ENCODE data around the gene RAB40C.
A peak's percentile ranks its signal among the peaks of the same experiment; 100 is the strongest.

Gene RAB40C

DNA sequence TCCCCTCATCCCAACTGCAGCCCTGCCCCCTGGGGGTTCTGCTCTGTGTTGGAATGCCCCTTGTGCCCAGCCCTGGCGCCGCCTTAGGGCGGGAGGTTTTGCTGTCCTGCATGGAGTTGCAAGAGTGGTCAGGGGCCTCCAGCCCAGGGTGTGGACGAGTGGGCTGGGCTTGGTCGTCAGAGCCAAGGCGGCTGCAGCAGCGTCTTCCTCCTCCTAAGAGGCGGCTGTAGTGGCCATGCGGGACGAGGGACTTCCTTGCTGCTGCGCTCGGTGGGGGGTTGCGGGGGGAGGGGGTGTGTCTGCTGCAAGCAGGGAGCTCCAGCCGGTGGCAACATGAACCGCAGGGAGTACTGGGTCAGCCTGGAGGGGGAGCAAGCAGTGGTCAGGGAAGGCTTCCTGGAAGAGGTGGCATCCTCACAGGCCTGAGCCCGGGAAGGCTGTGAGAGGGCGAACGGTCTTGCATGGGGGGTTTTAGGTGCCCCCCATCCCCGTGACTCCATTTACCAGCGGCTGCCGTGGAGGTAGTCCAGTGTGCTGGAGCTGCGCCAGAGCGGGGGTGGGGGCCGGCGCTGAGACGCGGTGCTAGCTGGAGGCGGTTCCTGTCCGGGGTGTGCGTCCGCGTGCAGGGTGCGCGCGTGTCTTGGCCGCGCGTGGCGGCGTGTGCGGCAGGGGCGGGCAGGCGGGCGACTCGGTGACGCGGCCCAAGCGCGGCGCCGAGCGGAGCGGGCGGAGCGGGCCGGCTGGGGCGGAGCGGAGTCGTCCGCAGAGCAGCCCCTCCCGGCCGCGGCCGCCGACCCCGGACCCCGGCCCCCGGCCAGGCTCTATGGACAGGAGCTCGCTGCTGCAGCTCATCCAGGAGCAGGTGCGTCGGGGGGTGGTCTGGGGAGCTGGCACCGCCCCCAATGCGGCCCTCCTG is 85.4 kb downstream of the RAB40C start, which contains the start of gene RHBDL1:
TSS of gene RHBDL1 (plus strand) at position 704 of the 916 bp plus-strand sequence. CDS start at position 824, 120 bp downstream.
- H3K4me3 ChIP-seq (ENCODE audit: low read length): peak within 1 kb of the TSS; percentile 32
- no peak within 1 kb of the TSS for H3K27ac ChIP-seq (ENCODE audit: low read length)
- no peaks in the 10 kb centered on the region for H3K27me3 ChIP-seq (ENCODE audit: control insufficient read depth, insufficient read depth, low read length)
- H3K4me1 ChIP-seq (ENCODE audit: control insufficient read depth, low read depth, low read length): peaks cover 3% of the 10 kb centered on the region
- no peaks in the 10 kb centered on the region for H3K9me3 ChIP-seq (ENCODE audit: control insufficient read depth, low read depth, low read length)
- H3K36me3 ChIP-seq (ENCODE audit: control insufficient read depth, low read depth, low read length): peaks cover 36% of the 10 kb centered on the region
- H3K9ac ChIP-seq (ENCODE audit: low read length): no peak within 1 kb of the TSS

DNA sequence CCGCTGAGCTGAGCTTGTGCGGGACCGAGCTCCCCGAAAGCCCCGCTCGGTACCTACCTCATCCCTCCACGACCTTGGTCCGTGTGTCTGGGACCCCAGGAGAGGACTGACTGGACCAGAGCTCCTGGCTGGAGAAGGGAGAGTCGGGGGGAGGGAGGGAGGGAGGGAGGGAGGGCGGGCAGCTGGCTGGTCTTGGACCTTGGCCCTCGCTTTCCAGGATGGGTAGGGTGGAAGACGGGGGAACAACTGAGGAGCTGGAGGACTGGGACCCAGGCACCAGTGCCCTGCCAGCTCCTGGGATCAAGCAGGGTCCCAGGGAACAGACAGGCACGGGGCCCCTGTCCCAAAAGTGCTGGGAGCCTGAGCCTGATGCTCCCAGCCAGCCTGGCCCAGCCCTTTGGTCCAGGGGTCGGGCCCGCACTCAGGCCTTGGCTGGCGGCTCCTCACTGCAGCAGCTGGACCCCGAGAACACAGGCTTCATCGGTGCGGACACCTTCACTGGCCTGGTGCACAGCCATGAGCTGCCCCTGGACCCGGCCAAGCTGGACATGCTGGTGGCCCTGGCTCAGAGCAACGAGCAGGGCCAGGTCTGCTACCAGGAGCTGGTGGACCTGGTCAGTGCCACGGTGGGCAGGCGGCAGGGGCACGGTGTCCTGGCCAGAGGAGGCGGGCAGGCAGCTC is 86.2 kb downstream of the RAB40C start:
- Histone ChIP-seq H3K9me3 (ENCODE audit: control insufficient read depth, low read depth, low read length) (no peaks in the 10 kb centered on the region), H3K9ac (ENCODE audit: low read length) (no peak overlapping the region), H3K4me1 (ENCODE audit: control insufficient read depth, low read depth, low read length) (peaks cover 4% of the 10 kb centered on the region), H3K4me3 (ENCODE audit: low read length) (no peak overlapping the region), H3K27ac (ENCODE audit: low read length) (no peak overlapping the region), H3K36me3 (ENCODE audit: control insufficient read depth, low read depth, low read length) (peaks cover 29% of the 10 kb centered on the region), H3K27me3 (ENCODE audit: control insufficient read depth, insufficient read depth, low read length) (no peaks in the 10 kb centered on the region)

DNA sequence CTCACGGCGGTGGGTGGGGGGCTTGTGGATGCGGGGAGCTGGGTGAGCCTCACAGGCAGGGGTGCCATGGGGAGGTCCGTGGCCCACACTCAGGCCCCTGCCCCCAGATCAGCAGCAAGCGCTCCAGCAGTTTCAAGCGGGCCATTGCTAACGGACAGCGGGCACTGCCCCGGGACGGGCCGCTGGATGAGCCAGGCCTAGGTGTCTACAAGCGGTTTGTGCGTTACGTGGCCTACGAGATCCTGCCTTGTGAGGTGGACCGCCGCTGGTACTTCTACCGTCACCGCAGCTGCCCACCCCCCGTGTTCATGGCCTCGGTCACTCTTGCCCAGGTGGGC is 86.7 kb downstream of the RAB40C start:
- no peaks in the 10 kb centered on the region for H3K9me3 ChIP-seq (ENCODE audit: control insufficient read depth, low read depth, low read length)
- peaks cover 9% of the 10 kb centered on the region for H3K4me1 ChIP-seq (ENCODE audit: control insufficient read depth, low read depth, low read length)
- no peak overlapping the region for H3K27ac ChIP-seq (ENCODE audit: low read length)
- H3K27me3 ChIP-seq (ENCODE audit: control insufficient read depth, insufficient read depth, low read length): no peaks in the 10 kb centered on the region
- H3K4me3 ChIP-seq (ENCODE audit: low read length): no peak overlapping the region
- peaks cover 26% of the 10 kb centered on the region for H3K36me3 ChIP-seq (ENCODE audit: control insufficient read depth, low read depth, low read length)
- no peak overlapping the region for H3K9ac ChIP-seq (ENCODE audit: low read length)

DNA sequence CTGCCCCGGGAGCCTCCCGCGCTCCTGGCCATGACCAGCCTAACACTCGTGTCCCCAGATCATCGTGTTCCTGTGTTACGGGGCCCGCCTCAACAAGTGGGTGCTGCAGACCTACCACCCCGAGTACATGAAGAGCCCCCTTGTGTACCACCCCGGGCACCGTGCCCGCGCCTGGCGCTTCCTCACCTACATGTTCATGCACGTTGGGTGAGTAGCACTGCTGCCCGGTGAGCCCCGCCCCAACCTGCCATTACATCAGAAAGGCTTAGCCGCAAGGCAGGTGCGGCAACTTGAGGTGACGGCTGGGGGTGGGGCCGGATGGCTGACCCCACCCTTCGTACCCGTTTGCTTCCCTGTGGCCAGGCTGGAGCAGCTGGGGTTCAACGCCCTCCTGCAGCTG is 87.0 kb downstream of the RAB40C start:
- H3K4me3 ChIP-seq (ENCODE audit: low read length): no peak overlapping the region
- H3K36me3 ChIP-seq (ENCODE audit: control insufficient read depth, low read depth, low read length): peaks cover 27% of the 10 kb centered on the region
- H3K9me3 ChIP-seq (ENCODE audit: control insufficient read depth, low read depth, low read length): no peaks in the 10 kb centered on the region
- no peak overlapping the region for H3K9ac ChIP-seq (ENCODE audit: low read length)
- H3K27me3 ChIP-seq (ENCODE audit: control insufficient read depth, insufficient read depth, low read length): no peaks in the 10 kb centered on the region
- peaks cover 9% of the 10 kb centered on the region for H3K4me1 ChIP-seq (ENCODE audit: control insufficient read depth, low read depth, low read length)
- no peak overlapping the region for H3K27ac ChIP-seq (ENCODE audit: low read length)

DNA sequence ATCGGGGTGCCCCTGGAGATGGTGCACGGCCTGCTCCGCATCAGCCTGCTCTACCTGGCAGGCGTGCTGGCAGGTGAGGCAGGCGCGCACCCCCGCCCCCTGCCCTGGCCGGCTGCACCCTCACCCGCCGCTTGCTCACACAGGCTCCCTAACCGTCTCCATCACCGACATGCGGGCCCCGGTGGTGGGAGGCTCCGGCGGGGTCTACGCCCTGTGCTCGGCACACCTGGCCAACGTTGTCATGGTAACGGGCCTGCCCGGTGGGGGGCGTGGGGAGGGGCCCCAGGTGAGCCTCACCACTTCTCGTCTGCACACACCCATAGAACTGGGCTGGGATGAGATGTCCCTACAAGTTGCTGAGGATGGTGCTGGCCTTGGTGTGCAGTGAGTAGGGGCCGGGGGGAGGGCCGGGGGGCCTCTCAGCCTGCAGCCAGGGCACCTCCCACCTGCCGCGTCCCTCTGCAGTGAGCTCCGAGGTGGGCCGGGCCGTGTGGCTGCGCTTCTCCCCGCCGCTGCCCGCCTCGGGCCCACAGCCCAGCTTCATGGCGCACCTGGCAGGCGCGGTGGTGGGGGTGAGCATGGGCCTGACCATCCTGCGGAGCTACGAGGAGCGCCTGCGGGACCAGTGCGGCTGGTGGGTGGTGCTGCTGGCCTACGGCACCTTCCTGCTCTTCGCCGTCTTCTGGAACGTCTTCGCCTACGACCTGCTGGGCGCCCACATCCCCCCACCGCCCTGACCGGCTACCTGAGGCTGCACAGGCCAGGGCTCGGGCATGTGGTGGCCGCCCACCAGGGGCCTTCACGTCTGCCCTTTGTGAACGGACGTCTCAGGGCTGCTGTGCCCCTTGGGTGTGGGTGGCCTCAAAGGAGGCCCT is 87.7 kb downstream of the RAB40C start:
- Histone ChIP-seq H3K9me3 (ENCODE audit: control insufficient read depth, low read depth, low read length) (no peaks in the 10 kb centered on the region), H3K27me3 (ENCODE audit: control insufficient read depth, insufficient read depth, low read length) (no peaks in the 10 kb centered on the region), H3K9ac (ENCODE audit: low read length) (no peak overlapping the region), H3K4me1 (ENCODE audit: control insufficient read depth, low read depth, low read length) (peaks cover 9% of the 10 kb centered on the region), H3K27ac (ENCODE audit: low read length) (no peak overlapping the region), H3K36me3 (ENCODE audit: control insufficient read depth, low read depth, low read length) (peaks cover 27% of the 10 kb centered on the region), H3K4me3 (ENCODE audit: low read length) (no peak overlapping the region)

DNA sequence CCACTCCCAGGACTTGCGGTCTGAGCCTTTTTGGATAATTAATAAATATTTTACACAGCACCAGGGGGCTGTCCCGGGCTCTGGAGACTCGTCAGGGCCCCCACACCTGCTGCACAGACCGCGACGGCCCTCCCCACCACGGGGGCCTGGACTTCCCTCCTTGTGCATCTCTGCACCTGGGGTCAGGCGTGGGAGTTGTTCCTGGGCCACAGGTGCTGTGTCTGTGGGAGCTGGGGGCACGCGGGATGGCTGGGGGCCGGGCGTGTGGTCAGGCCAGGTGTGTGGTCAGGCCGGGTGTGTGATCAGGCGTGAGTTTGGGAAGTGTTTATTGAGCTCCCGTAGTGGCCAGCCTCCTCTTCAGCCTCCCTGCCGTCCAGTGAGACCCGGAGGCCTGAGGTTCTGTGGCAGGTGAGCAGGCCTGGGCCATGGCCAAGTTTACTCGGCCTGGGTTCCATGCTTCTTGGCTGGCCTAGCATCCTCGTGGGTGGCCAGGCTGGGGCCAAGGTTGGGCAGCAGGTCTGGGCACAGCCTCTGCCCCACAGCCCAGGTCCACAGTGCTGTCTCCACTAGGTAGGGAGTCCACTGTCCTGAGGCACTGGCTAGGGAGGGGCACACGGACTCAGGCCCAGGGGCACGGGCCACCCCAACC is 88.5 kb downstream of the RAB40C start:
- H3K4me3 ChIP-seq (ENCODE audit: low read length): no peak overlapping the region
- H3K9ac ChIP-seq (ENCODE audit: low read length): no peak overlapping the region
- H3K27ac ChIP-seq (ENCODE audit: low read length): no peak overlapping the region
- peaks cover 9% of the 10 kb centered on the region for H3K4me1 ChIP-seq (ENCODE audit: control insufficient read depth, low read depth, low read length)
- H3K36me3 ChIP-seq (ENCODE audit: control insufficient read depth, low read depth, low read length): peaks cover 21% of the 10 kb centered on the region
- no peaks in the 10 kb centered on the region for H3K9me3 ChIP-seq (ENCODE audit: control insufficient read depth, low read depth, low read length)
- no peaks in the 10 kb centered on the region for H3K27me3 ChIP-seq (ENCODE audit: control insufficient read depth, insufficient read depth, low read length)
